Neural crest cell (in vitro differentiated cells): ENCODE results near the gene RAB23. TPM values are rescaled to one million over a fixed set of nuclear protein-coding genes. Genes with fewer than 3 reads are reported as not detected.

Source experiments
- DNase-seq: peaks from one replicate; pipeline ENCODE4 v3.0.0; 2021; ENCODE audit warnings: low read depth, mixed read lengths, low spot score
- H3K27ac Mint-ChIP-seq: one replicate; pipeline ENCODE4 v1.8.0; 2021; ENCODE audit warnings: mild to moderate bottlenecking, mixed read lengths; ENCODE audit not compliant: unreplicated experiment
- H3K27me3 Mint-ChIP-seq: 2 replicates; pipeline ENCODE4 v1.8.0; 2021; ENCODE audit warnings: low read depth, mild to moderate bottlenecking, mixed read lengths
- H3K36me3 Mint-ChIP-seq: 2 replicates; pipeline ENCODE4 v1.8.0; 2021; ENCODE audit warnings: low read depth, mild to moderate bottlenecking, mixed read lengths
- H3K4me1 Mint-ChIP-seq: 2 replicates; pipeline ENCODE4 v1.8.0; 2021; ENCODE audit warnings: mixed read lengths
- H3K4me3 Mint-ChIP-seq: one replicate; pipeline ENCODE4 v1.8.0; 2021; ENCODE audit warnings: mild to moderate bottlenecking, mixed read lengths
- H3K9me3 Mint-ChIP-seq: 2 replicates; pipeline ENCODE4 v1.8.0; 2021; ENCODE audit warnings: mixed read lengths
- CTCF ChIP-seq: fragments of 200-600 bp; sonication (generic); conservative IDR thresholded peaks from 2 replicates; pipeline ENCODE4 v1.5.0; 2021; ENCODE audit warnings: antibody characterized with exemption, mild to moderate bottlenecking
- total RNA-seq: library from RNA; stranded (reverse); gene quantifications from 2 replicates; pipeline ENCODE4 v1.2.1, GENCODE V29; 2021

The RAB23 gene
- total RNA-seq, 1 donor from 2014 or later = 20.1 TPM

GRCh38 chr6:57262901-57263694, 41.0 kb upstream of the RAB23 start:
- TF ChIP-seq CTCF = no peak
- Mint-ChIP-seq H3K27me3 (no peaks in the 10 kb centered on the region), H3K4me1 (no peaks in the 10 kb centered on the region), H3K27ac (no peak overlapping the region), H3K4me3 (no peak overlapping the region), H3K9me3 (no peaks in the 10 kb centered on the region), H3K36me3 (no peaks in the 10 kb centered on the region)
- no peak for DNase-seq

GRCh38 chr6:57262488-57262887, 40.4 kb upstream of the RAB23 start:
- no peaks in the 10 kb centered on the region for H3K27me3 Mint-ChIP-seq
- peaks cover 5% of the 10 kb centered on the region for H3K4me1 Mint-ChIP-seq
- H3K36me3 Mint-ChIP-seq = no peaks in the 10 kb centered on the region
- no peak for TF ChIP-seq CTCF
- no peak overlapping the region for H3K4me3 Mint-ChIP-seq
- H3K27ac Mint-ChIP-seq = no peak overlapping the region
- no peak for DNase-seq
- no peaks in the 10 kb centered on the region for H3K9me3 Mint-ChIP-seq

GRCh38 chr6:57261926-57262325, 39.8 kb upstream of the RAB23 start:
- DNase-seq = no peak
- H3K27ac Mint-ChIP-seq = no peak overlapping the region
- no peak for TF ChIP-seq CTCF
- no peaks in the 10 kb centered on the region for H3K9me3 Mint-ChIP-seq
- no peak overlapping the region for H3K4me3 Mint-ChIP-seq
- H3K4me1 Mint-ChIP-seq = peaks cover 5% of the 10 kb centered on the region
- no peaks in the 10 kb centered on the region for H3K36me3 Mint-ChIP-seq
- no peaks in the 10 kb centered on the region for H3K27me3 Mint-ChIP-seq

- Mint-ChIP-seq H3K4me1 (peaks cover 11% of the 10 kb centered on the region), H3K27ac (no peak overlapping the region), H3K27me3 (no peaks in the 10 kb centered on the region), H3K9me3 (no peaks in the 10 kb centered on the region), H3K36me3 (no peaks in the 10 kb centered on the region), H3K4me3 (no peak overlapping the region)
- no peak for DNase-seq
- TF ChIP-seq CTCF = no peak
Observed at GRCh38 chr6:57259064-57259463, 37.0 kb upstream of the RAB23 start.

- Mint-ChIP-seq H3K4me1 (peaks cover 13% of the 10 kb centered on the region), H3K9me3 (no peaks in the 10 kb centered on the region), H3K27ac (no peak overlapping the region), H3K36me3 (no peaks in the 10 kb centered on the region), H3K4me3 (no peak overlapping the region), H3K27me3 (no peaks in the 10 kb centered on the region)
- DNase-seq = no peak
- no peak for TF ChIP-seq CTCF
Observed at GRCh38 chr6:57257911-57258541, 35.9 kb upstream of the RAB23 start.
